GM19455 (cell line): ENCODE data around the gene HTR4.
"Not testable (repeated sequence)": the region's sequence is repeated elsewhere in the genome, so short reads cannot be mapped to it uniquely, and the experiment has no call there.

Experiments used
- ATAC-seq: cut with Tn5 transposase; IDR thresholded peaks from one replicate; pipeline ENCODE4 v1.9.1; 2021; ENCODE audit not compliant: unreplicated experiment

Gene HTR4

DNA sequence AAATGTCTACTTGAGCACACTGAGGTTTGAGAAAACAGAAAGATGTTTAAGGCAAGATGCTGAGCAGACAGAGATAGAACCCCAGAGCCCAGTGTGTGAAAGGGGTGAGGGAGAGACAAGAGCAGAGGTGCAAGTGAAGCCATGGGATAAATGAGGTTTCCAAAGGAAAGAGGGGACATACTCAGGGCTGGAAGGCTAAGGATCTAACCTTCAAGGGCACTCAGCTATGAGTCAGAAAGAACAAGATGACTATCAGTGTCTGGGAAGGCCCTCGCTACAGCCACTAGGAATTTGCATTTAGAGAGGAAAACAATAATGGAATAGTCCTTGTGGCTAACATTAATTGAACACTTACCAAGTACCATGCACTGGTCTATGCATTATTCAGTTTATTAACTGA, 113.7 kb downstream of the HTR4 start:
- ATAC-seq: no peak

DNA sequence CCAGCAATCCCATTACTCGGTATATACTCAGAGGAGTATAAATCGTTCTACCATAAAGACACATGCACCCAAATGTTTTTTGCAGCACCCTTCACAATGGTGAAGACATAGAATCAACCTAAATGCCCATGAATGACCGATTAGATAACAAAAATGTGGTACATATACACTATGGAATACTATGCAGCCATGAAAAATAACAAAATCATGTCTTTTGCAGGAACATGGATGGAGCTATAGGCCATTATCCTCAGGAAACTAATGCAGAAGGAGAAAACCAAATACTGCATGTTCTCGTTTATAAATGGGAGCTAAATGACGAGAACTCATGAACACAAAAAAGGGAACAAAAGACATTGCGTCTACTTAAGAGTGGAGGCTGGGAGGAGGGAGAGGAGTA, 114.5 kb downstream of the HTR4 start:
- no peak for ATAC-seq

DNA sequence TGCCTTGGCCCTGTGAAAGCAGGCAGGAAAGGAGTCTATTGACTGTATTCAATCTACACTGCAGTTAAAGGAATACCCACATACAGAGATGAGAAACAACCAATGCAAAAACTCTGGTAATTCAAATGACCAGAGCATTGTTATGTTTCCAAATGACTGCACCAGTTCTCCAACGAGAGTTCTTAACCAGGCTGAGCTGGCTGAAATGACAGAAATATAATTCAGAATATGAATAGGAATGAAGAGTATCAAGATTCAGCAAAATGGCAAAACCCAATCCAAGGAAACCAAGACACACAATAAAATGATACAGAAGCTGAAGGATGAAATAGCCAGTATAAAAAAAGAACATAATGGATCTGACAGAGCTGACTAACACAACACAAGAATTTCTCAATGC, 119.1 kb downstream of the HTR4 start:
- ATAC-seq: no peak

DNA sequence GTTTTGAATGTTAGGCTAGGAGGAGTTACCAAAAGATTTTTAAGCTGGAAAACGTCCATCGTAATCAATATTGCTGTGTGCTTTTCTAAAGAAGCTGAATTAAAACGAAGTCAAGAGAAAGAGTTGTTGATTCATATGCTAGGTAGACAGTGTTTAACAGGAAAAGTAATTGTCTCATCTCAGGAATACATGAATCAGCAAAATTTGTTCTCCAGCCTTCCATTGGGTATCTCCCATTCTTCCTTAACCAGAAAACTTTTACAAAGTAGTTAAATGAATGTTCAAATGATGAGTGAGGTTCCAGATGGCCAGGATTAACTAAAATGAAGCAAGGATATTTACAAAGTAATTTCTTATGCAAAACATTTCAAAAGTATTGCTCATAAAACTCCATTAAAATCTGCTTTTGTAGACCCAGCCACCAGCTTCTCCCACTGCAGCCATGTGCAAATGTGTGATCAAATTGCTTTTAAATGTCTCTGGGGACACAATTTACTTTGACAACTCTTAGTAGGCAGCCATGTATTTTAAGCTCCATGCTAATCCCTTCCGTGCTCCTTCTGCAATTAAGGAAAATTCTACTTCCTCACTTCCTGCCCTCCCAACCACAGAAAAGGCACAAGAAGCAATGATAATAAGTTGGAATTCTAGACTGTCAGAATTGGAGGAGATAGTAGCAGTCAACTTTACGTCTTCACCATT, 121.2 kb downstream of the HTR4 start:
- no peak for ATAC-seq

DNA sequence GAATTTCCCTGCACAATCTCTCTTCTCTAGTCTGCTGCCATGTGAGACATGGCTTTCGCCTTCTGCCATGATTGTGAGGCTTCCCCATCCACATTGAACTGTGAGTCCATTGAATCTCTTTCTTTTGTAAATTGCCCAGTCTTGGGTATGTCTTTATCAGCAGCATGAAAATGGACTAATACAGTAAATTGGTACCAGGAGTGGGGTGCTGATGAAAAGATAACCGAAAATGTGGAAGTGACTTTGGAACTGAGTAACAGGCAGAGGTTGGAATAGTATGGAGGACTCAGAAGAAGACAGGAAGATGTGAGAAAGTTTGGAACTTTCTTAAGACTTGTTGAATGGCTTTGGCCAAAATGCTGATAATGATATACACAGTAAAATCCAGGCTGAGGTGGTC, 124.9 kb downstream of the HTR4 start:
- ATAC-seq: not testable (repeated sequence)

DNA sequence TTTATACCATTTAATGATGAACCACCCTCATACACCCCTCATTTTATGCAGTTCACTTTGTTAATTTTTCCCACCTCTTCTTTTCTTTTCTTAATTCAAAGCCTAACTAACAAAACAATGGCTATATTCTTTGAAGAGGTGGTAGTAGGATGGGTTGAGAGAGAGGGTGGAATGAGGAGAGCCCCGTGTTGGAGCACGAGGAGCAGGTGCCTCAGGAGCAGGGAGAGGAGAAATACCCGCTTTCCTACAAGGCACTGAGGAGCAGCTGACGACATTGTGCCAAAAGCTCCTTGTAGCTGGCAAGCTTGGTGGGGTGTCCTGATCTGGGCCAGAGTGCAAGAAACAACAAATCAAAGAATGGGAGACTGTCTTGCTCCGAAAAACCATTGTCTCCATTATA, 129.6 kb downstream of the HTR4 start:
- ATAC-seq: no peak

DNA sequence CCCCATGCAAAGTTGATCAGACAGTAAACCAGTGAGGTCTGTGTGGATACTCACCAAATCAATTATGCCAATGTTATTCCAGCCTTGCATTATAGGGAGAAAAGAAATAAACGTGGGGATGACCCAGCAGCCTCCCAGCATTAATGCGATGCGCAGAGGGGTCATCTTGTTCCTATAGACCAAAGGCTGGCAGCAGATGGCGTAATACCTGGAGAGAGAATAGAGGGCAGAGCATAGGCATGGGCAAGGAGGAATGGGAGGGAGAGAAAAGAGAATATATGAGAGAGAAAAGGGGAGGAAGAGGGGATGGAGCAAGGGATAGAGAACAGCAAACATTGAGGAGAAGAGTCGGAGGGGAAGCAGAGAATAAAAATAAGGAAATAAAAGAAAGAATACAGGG, 131.2 kb downstream of the HTR4 start:
- no peak for ATAC-seq

DNA sequence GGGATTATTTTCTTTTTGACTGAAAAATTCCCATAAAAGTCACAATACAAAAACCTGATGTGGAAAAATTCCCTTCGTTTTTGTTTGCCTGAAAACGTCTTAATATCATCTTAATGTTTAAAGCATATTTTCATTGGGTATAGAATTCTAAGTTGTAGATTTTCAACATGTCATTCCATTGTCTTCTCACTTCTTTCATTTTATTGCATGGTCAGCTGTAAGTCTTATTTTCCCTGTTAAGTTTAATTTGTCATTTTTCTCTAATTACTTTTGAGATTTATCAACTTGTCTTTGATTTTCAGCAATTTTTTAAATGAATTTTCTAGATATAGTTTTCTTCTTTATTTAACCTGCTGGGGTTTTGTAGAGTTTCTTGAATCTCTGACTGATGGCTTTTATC, 138.9 kb downstream of the HTR4 start:
- no peak for ATAC-seq

DNA sequence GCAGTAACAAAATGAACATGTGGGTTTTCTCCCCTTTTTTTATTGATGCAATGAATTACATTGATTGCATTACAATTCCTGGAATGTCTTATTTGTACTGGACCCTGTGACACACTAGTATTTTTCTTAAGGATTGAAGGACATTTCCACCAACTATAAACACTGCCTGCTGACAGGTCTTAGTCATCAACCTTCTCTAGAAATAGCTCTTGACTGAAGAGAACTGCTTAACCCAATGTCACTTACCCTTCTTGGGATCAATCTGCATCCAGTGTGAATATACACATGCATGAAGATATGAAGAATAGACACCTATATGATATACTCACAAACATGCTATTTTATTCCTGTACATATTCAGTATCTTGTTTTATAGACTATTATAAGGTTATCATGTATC, 140.0 kb downstream of the HTR4 start:
- ATAC-seq: no peak

DNA sequence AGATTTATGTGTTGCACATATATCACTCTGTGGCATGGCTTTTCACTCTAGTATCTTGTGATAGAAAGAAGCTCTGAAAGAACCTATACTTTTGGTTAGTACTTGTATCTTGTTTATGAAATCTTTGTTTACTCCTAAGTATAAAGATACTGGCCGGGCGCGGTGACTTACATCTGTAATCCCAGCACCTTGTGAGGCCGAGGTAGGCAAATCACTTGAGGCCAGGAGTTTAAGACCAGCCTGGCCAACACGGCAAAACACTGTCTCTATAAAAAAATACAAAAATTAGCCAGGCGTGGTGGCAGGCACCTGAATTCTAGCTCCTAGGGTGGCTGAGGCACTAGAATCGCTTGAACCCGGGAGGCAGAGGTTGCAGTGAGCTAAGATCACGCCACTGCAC, 141.8 kb downstream of the HTR4 start:
- ATAC-seq: no peak

DNA sequence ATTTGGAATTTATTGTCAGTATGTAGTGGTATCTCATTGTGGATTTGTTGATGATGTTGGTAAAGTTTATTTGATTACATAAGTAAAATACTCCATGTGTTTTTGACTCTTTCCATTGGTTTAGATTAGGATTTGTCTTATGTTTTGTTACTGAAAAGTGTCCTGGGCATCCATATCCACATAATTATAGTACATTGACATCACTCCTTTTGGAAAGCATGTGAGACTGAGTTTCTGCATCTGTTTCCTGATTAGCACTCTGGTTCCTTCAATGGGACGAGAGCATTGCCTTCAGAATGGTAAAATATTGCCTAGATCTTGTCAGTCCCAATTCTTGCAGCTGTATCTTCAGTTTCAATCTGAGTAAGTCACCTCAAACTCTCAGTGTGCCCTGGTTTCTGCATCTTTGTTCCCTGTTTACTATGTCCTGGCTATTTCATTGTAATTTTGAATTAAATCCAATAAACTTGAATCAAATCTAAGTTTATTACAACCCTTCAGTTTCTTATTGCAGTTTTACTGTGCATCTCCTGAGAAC, 142.4 kb downstream of the HTR4 start:
- no peak for ATAC-seq

DNA sequence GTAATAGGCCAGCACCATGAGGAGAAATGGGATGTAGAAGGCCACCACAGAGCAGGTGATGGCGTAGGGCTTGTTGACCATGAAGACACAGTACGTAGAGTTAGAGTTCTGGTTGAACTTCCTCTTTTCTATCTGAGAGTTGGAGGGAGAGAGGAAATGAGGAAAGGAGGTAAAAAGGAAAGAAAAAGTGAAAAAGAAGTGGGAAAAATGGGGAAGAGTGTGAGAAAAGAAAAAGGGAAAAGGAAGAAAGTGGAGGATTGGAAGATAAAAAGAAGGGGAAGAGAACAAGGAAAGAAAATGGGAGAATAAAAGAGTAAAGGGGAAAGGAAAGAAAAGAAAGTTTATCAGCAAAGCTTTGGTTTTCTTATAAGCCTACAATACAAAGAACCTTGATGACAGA, 144.4 kb downstream of the HTR4 start:
- ATAC-seq: no peak

DNA sequence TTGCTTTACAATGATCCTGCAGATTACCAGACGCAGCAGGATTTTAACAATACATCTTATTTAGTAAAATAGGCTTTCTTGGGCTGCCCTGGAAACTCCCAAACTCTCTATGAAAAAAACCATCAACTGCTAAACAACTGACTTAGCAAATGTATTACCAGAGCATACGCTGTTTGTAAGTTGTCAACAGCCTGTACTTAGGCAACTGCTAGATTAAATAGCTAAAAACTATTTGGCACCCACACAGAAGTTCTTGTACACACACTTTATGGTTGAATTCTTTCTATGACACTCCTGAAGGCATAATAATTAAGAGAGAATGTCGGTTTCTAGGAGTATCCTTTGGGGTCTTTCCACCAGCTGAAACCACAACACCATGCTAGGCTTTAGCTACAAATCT, 146.7 kb downstream of the HTR4 start:
- no peak for ATAC-seq

DNA sequence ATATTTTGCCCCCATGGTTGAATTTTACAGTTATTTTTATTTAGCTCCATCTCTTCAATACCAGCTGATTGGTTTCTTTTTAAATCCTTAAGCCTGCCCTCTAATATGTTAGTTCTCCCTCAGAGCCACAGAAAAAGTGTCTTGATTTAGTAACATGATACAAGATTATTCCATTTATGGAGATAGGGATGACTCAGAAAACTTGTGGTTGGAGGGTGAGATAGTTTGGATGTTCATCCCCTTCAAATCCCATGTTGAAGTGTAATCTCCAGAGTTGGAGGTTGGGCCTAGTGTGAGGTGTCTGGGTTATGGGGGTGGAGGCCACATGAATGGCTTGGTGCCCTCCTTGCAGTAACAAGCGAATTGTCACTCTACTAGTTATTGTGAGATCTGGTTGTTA, 154.9 kb downstream of the HTR4 start:
- ATAC-seq: no peak

DNA sequence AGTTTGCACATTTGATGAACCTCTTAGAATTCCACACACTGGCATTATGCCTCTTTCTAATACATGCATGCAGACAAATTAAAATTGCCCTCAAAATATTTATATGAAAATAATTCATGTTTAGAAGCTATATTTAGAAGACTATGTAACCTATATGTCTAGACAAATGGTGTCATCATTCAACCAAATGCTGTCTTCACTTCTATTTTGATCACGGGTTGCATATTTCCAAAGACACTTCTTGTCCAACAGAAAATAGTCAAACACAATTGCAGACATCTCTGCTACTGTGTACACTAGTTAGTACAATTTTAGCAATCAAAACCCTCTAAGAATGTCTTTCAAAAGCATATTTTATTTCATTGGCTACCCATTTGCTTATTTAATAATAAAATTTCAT, 156.6 kb downstream of the HTR4 start:
- ATAC-seq: no peak

DNA sequence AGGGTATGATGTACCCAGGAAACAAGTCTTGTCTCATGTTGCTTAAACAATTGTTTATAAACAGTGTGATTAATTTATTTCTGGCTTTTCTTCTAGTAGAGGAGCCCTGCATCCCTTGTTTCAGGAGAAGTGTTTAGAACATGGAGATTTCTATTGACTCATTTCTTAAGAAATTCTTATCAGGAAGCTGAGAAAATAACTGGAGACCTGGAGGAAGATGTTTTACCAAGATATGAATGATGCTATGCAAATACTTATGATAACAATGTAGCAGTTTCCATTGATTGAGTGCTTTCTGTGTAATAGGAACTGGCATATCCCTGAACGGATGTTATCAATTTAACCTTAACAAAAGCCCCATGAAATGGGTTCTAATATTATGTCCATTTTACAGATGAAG, 162.0 kb downstream of the HTR4 start:
- no peak for ATAC-seq

DNA sequence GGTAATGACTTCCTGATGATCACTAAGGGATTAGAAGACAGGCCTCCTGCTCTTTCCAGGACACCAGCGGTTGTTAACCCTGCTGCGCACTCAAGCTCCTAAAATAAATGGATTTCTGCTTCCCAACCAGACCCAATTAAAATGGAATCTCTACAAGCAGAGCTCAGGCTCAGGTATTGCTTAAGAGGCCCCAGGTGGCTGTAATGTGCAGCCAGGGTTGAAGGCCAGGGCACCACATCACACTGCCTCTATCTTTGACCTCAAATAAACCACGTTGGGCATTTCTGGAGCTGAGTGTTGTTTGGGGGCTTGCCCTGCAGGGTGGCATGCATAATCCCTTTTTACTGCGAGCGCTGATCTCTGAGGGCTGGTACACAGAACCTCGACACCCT, 162.5 kb downstream of the HTR4 start:
- ATAC-seq: no peak

DNA sequence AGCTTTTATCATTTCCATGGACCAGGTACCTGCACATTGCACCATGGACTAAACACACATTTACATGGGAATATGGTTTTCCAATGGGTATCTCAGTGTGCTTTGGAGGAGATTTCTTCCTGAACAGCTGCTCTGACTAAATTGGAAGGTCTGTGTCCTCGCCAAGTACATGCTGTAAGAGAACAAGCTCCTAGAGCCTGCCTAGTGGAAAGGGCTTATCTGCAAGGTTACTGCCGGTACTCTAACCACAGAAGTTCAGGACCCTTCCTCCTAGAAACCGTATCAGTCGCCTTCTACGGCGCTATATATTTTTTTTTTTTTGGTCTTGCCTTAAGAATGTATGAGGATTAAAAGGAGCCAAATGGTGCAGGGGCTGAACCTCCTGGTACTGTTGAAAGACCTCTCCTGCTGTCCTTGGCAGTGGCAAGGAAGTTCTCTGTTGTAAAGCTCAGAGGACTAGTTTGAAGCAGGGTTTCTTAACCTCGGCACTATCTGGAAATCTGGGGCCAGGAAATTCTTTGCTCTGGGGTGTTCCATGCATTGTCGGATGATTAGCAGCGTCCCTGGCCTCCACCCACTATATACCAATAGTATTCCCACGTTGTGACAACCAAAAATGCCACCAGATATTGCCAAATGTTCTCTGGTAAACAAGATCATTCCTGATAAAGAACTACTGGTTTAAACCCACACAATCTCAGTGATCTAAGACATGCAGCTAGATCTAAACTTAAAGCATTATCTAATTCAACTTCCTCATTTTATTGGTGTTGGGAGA, 163.1 kb downstream of the HTR4 start:
- no peak for ATAC-seq

DNA sequence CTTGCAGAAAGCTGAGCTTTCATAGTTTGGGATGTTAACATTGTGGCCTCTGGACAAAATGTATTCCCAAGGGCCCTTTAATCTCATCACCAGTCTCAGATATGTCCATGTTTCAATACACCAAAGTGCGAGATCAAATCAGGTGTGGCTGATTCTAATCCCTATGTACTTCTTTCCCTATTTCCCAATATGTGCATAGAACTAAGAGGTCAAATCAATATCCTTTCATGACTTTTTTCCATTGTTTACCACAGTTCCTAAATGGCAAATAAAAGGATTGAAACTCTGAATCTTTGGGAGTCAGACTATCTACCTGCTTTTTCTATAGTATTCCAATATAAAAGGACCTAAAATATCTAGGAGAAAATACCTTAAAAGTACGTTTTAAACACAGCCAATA, 165.6 kb downstream of the HTR4 start:
- ATAC-seq: no peak

DNA sequence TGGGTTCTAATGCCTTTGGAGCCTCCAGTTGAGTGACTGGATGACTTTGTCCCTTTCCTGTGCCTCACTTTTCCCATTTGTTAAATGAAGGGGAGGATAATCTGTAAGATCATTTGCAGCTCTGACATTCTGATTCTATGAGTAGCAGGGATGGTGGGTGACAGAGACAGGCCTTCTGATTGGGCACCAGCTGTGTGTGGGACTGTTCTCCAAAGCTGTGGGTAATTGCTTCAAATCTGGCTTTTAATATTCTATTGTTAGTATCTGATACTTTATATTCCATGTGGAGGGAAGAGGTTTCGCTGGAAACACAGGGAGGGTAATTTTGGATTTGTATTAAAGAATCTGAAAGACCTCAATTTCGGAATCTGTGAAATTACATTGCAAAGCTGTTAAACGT, 167.9 kb downstream of the HTR4 start:
- ATAC-seq: no peak

DNA sequence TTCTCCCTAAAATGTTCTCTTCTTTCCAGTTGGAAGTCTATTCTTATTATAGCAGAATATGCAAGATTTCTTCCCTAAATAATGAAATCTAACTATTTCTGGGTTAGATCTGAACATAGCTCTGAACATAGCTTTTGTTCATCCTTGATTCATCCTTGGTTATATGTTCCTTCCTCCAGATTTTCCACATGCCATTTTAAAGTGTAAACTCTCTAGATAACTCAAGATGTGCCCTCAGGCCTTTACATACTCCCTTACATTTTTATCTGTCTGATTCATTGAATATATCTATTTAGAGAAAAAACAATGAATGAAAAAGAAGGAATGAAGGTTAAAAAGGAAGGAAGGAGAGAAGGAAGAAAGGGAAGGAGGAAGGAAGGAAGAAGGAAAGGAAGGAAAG, 169.7 kb downstream of the HTR4 start:
- no peak for ATAC-seq

DNA sequence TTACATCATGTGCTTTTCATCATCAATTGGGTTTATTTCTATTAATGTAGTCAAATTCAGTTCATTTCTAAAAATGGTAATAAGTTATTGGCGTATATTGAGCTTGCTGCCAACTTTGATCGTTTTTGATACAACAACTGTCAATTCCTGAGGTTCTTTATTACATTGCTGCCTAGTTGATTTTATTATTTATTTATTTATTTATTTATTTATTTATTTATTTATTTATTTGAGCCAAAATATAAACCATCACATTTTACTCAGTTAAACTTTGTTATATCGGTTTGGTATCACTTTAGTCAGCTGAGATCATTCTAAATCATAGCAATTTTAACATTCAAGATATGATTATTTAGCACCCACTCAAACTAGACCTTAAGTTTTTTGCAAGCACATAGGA, 170.6 kb downstream of the HTR4 start:
- ATAC-seq: no peak
